ENCODE results near the gene GJD3. TPM values are rescaled to one million over a fixed set of nuclear protein-coding genes. Genes with fewer than 3 reads are reported as not detected.

Gene GJD3
- total RNA-seq, 1 experiment from 2014 or later, result not detected

DNA sequence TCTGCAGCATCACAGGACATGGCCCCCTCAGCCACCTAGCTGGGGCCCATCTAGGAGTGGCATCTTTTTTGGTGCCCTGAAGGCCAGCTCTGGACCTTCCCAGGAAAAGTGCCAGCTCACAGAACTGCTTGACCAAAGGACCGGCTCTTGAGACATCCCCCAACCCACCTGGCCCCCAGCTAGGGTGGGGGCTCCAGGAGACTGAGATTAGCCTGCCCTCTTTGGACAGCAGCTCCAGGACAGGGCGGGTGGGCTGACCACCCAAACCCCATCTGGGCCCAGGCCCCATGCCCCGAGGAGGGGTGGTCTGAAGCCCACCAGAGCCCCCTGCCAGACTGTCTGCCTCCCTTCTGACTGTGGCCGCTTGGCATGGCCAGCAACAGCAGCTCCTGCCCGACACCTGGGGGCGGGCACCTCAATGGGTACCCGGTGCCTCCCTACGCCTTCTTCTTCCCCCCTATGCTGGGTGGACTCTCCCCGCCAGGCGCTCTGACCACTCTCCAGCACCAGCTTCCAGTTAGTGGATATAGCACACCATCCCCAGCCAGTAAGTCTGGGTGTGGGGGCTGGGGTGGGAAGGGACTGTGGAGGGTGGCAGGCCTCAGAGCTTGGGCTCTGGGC is 33.6 kb downstream of the GJD3 start:
- no peak overlapping the region for H3K4me3 ChIP-seq
- no peak for DNase-seq
- no peak overlapping the region for H3K27ac ChIP-seq
- no peaks in the 10 kb centered on the region for H3K27me3 ChIP-seq
- peaks cover 14% of the 10 kb centered on the region for H3K36me3 ChIP-seq
- H3K9me3 ChIP-seq (replicated peaks), result no peaks in the 10 kb centered on the region
- H3K4me1 ChIP-seq, result peaks cover 42% of the 10 kb centered on the region

DNA sequence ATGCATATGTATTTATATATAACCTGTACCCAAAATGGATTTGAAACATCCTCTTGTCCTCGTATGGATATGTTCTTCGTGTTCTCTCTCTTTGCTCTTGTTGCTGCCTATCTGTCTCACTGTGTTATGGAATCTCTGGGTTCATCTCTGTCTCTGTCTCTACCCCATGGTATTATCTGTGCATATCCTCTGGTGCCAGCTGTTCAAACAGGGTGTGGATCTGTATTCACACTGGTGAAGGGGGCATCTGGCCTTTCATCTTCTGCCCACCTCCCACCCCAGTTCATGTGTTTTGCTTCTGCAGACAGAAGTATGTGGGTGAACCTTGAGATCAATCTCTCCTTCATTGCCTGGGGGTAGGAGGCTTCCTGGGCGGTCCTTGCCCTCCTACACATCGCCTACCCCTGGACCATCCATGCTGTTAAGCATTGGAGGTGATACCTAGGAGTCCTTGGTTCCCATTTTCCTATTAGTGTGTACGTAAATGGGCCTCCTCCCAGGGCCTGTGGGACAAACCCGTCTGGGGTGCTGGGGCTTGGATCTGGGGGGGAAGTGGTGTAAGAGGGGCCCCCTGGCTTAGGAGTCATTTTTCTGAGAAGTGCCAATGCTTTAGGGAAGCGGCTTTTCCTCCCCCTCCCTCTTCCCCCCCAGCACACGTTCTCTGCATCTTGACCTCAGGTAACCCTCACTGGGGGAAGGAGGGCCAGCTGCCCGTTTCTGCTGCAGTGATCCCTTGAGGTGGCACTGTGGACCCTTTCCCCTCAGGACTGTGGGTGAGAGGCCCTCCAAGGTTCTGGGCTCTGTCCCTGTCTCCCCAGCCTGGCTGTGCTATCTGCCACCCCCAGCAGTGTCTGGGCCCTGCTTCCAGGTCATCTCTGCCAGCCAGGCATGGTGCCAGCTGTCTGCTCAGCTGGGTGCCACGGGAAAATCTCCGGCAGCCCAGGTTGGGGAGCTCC is 34.4 kb downstream of the GJD3 start:
- DNase-seq, result no peak
- Histone ChIP-seq H3K27ac (no peak overlapping the region), H3K4me3 (no peak overlapping the region), H3K4me1 (peaks cover 46% of the 10 kb centered on the region), H3K27me3 (no peaks in the 10 kb centered on the region), H3K9me3 (replicated peaks) (no peaks in the 10 kb centered on the region), H3K36me3 (peaks cover 14% of the 10 kb centered on the region)

DNA sequence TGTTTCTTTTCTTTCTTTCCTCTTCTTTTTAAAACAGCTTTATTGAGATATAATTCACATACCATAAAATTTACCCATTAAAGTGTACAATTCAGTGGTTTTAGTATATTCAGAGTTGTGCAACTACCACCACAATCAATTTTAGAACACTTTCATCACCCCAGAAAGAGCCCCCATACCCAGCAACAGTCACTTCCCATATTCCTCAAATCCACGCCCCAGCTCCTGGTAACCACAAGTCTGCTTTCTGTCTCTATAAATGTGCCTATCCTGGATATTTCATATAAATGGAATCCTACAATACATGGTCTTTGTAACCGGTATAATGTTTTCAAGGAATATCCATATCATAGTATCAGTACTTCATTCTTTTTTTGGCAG is 36.2 kb downstream of the GJD3 start:
- DNase-seq, result no peak
- Histone ChIP-seq H3K36me3 (peaks cover 14% of the 10 kb centered on the region), H3K9me3 (replicated peaks) (no peaks in the 10 kb centered on the region), H3K4me3 (no peak overlapping the region), H3K27ac (no peak overlapping the region), H3K4me1 (peaks cover 37% of the 10 kb centered on the region), H3K27me3 (no peaks in the 10 kb centered on the region)

DNA sequence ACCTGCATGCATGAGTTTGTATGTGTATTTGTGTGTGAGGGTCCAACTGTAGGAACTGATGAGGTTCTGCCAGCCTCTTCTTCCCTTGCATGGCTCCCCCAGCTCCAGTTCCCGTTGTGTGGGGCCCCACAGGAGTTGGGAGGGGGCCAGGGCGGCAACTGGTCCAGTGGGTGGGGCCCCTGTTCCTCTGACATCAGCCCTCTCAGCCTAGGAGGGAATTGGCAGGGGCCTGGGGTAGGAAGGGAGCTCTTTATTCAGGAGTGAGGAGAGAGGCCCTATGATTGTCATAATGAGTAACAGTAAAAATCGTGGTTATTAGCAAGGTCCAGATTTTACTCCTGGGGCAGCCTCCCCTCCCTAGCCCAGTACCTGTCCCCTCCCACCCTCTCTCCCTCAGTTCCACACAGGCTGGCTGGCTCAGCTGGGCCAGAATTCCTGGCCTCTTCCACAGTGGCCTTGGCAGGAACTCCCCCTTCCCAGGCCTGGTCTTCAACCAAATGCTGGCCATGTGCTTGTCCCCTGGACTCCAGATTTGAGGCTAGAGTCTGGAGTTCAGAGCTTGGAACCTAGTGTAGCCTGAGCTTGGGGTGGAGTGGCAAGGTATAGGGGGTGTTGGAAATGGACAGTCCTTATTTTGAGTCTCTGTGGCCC is 36.7 kb downstream of the GJD3 start:
- Histone ChIP-seq H3K27me3 (no peaks in the 10 kb centered on the region), H3K36me3 (peaks cover 14% of the 10 kb centered on the region), H3K4me1 (peaks cover 43% of the 10 kb centered on the region), H3K9me3 (replicated peaks) (no peaks in the 10 kb centered on the region), H3K4me3 (no peak overlapping the region), H3K27ac (no peak overlapping the region)
- DNase-seq, result peak in 1 of 2 experiments; percentile 64

DNA sequence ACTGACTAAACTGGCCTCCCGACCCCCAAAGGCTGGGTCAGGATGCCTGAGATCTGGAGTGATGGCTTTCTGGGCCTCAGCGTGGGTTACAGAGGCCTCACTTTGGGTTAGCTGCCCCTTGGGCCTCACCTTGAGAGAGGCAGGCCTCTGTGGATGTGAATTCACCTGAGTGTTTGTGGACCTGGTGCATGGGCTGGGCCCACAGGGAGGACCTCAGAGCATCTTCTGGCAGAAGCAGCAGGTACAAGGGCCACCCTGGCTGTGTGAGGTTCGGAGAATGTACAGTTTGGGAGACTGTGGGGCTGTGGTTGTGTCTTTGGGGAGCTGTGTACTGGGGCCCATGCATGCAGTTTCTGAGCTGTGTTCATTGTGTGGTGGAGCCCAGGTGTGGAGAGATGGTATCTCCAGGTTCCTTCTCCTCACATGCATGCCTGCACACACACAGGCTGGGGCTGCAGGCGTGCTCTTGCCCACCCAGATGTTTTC is 37.2 kb downstream of the GJD3 start:
- no peak for DNase-seq
- no peaks in the 10 kb centered on the region for H3K27me3 ChIP-seq
- no peak overlapping the region for H3K27ac ChIP-seq
- H3K9me3 ChIP-seq (replicated peaks), result no peaks in the 10 kb centered on the region
- peaks cover 48% of the 10 kb centered on the region for H3K4me1 ChIP-seq
- H3K36me3 ChIP-seq, result peaks cover 11% of the 10 kb centered on the region
- H3K4me3 ChIP-seq, result no peak overlapping the region

DNA sequence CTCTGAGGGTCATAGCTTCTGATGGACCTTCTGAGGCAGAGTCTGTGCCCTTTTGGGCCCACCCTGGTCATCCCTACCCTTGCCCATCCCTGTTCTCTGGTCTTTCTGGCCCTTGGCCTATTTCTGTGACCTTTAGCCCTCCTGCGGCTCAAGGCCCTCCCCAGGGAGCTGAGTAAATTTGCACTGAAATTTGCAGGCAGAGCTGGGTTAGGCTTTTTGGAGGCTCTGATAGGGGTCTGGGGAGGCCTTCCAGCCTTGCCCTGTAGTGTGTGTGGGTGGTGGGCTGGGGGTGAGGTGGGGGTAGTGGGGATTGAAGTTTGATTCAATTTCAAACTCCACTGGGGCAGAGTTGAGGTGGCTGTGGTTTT is 37.7 kb downstream of the GJD3 start:
- H3K27ac ChIP-seq, result no peak overlapping the region
- H3K9me3 ChIP-seq (replicated peaks), result no peaks in the 10 kb centered on the region
- no peak for DNase-seq
- H3K36me3 ChIP-seq, result peaks cover 11% of the 10 kb centered on the region
- no peak overlapping the region for H3K4me3 ChIP-seq
- H3K4me1 ChIP-seq, result peaks cover 53% of the 10 kb centered on the region
- no peaks in the 10 kb centered on the region for H3K27me3 ChIP-seq

DNA sequence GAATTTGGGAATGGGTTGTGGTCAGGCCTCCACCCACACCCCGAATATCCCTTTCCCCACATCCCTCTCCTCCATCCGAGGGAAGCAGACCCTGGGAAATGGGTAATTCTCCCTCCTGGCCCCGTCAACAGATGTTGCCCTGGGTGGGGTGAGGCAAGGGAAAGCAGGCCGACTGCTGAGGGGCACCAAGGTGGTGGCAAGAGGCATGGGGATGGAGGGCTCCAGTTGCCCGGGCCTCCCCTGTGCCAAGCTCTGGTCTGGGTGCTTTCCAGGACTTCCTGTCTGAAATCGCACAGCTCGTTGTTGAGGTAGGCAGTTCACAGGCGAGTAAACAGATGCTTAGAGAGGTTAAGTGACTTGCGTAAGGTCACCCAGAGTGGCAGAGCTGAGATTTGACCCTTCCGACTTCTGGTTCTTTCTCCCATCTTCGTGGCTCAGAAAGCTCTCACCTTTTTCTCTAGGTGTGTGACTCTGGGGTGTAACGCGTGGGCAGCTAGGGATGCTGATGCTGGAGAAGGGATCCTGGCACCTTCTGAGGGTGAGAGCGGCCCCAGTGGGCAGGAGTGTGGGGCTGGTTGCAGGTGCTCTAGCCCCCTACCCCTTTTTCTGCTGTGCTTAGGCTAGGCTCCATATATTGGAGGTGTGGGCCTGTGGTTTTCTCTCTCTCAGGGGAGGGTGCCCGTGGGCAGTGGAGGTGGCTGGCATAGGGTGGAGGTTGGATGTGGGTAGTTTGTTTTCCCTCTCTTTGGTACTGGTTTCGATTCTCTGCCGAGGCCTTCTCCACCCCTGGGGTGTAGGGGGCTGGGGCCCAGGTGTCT is 38.3 kb downstream of the GJD3 start:
- peaks cover 59% of the 10 kb centered on the region for H3K4me1 ChIP-seq
- no peak overlapping the region for H3K27ac ChIP-seq
- no peak for DNase-seq

DNA sequence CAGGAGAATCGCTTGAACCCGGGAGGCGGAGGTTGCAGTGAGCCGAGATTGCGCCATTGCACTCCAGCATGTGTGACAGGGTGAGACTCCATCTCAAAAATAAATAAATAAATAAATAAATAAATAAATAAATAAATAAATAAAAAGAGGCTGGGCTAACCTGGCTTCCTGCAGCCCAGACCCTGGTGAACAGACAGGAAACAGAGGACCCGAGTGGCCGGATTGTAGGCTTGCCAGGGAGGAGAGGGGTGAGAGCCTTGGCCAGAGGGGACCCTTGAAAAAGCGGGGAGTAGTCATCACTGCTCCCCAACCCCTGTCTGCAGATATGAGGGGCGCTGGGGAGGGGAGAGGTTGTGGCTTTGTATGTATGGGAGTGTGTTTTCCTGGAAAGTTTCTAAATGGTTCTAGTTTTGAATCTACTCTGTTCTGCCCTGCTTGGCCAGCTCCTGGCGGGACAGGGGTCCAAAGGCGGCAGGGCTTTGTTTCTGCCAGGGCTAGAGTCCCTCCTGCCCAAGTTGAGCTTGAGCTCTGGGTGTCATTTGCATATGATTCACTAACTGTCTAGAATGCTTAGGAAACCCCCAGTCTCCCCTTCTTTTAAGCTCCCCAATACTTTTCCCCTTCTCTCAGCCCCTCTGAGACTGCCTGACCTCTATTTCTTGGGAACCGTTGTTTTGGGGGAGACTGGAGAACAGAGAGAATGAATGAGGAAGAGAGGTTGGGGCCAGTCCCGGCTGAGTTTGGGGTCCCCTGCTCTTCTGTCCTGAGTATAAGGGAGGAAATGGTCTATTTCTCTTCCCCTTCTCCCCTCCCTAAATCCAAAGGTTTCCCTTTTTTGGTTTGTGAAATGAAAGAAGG is 39.2 kb downstream of the GJD3 start:
- no peak for DNase-seq
- peaks cover 62% of the 10 kb centered on the region for H3K4me1 ChIP-seq
- no peak overlapping the region for H3K27ac ChIP-seq
- no peaks in the 10 kb centered on the region for H3K27me3 ChIP-seq
- 0 out of 2 replicates have a peak, but pooled peaks cover 2% of the 10 kb centered on the region for H3K36me3 ChIP-seq
- no peak overlapping the region for H3K4me3 ChIP-seq
- no peaks in the 10 kb centered on the region for H3K9me3 ChIP-seq (replicated peaks)

More for the DNA sequence above, 38.3 kb downstream of the GJD3 start:
- H3K9me3 ChIP-seq (replicated peaks), result no peaks in the 10 kb centered on the region
- no peaks in the 10 kb centered on the region for H3K27me3 ChIP-seq
- H3K36me3 ChIP-seq, result peaks cover 6% of the 10 kb centered on the region; the same call in 1 of the 2 replicates
- no peak overlapping the region for H3K4me3 ChIP-seq

DNA sequence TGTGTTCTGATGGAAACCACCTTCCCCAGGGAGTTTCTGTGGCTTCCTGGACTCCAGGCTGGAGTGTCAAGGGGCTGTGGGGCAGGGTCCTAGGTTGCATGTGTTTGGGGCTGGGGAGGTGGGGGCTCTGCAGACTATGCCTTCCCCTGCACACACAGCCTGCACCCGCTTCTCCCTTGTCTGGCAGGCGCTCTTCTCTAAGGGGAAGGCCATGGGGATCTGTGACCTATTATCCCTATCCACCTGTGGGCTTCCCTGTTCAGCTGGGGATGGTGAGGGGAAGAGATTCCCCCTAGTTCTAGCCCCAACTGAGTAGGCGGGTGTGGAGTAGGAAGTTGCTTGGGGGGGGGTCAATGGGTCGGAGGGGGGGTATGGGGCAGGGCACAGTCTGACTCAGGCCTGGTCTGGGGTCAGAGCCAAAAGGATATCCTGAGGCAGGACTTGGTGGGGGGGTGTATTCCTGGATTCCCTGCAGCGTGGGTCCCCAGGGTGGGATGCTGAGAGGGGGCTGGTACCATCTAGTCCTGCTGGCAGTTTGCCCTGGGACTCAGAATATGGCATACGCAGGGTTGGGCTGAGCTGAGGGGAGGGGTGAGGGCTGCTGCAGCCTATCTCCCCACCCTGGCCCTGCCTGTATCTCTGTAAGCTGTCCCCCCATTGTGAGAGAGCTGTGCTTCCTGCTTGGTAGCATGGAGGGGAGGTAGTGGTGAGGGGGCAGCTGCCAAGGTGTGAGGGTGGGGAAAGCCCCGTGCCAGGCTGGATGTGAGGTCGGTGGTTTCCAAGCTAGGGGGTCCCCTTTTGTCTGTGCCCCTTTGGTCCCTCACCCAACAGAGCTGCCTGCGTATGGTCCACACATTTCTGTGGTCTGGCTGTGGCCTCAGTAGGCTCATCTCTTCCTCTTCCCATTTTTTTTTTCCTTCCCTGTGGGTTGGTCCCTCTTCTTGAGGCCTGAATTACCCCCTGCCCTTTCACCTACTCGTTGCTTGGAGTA is 40.9 kb downstream of the GJD3 start:
- H3K4me3 ChIP-seq, result no peak overlapping the region

DNA sequence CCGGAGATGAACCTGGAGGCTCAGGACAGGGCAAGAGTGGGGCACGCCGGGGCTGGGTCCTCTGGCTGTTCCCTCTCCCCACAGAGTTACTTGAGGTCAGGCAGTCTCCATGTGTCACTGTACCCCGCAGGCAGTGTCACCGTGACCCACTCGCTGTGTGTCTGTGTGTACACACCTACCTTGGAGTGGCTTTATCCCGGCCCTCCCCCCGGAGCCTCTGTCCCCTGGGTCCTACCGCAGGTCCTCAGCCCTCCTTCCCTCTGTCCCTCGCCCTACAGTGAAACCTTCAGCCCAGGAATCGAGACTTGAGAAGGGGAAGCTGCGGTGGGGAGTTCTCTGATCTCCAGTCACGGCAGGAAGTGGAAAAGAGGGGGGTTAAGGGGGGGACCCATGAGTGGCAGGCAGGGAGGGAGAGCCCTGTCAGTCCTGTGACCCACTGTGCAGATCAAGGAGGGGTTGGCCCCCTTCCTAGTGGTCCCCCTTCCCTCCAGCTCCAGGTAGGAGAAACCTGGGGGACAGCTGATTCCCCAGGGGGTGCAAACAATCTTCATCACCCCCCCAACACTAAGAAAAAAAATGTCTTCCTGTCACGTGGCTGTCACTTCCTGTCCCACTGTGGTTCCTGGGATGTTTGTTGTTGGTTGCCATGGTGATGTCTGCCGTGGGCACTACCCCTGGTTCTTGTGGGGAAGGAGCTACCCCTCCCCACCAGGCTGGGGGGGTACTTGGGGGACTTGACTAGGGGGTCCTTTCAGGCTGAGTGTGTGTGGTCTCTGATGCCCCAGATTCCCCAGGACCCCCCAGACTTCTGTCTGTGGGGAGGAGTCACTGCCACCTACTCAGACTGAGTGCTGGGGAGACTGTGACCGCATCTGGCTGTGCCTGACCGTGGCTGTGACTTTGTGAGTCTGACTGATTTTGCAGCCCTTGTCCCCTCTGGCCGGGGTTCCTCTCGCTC is 41.9 kb downstream of the GJD3 start:
- Histone ChIP-seq H3K4me1 (peaks cover 55% of the 10 kb centered on the region), H3K36me3 (no peaks in the 10 kb centered on the region), H3K4me3 (peak overlapping the region; percentile 29), H3K27ac (peak overlapping the region; percentile 36; the same call in 1 of the 2 replicates), H3K9me3 (replicated peaks) (no peaks in the 10 kb centered on the region), H3K27me3 (no peaks in the 10 kb centered on the region)
- peak; percentile 74 to 75 for DNase-seq

More for the DNA sequence above, 40.9 kb downstream of the GJD3 start:
- Histone ChIP-seq H3K4me1 (peaks cover 60% of the 10 kb centered on the region), H3K27ac (peak overlapping the region; percentile 36; the same call in 1 of the 2 replicates), H3K9me3 (replicated peaks) (no peaks in the 10 kb centered on the region), H3K27me3 (no peaks in the 10 kb centered on the region), H3K36me3 (0 out of 2 replicates have a peak, but pooled peaks cover 2% of the 10 kb centered on the region)
- no peak for DNase-seq

DNA sequence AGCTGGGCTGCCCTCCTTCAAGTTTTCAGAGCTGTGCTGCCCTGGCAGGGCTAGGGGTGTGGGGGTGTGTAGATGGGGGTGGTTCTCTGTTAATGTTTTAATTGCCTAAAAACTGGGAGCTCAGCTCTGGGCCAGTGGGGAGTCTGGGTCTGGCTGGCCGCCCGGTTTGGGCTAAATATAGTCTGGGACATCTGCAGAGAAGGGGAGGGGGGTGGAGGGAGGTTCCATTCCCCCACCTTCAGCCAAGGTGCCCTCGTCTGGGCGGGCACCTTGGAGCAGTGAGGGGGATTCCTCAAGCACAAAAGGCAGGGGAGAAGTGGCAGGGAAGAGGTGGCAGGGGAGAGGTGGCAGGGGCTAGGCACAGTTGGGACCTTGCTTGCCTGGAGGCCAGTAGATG is 42.6 kb downstream of the GJD3 start:
- Histone ChIP-seq H3K36me3 (no peaks in the 10 kb centered on the region), H3K9me3 (replicated peaks) (no peaks in the 10 kb centered on the region), H3K4me1 (peaks cover 49% of the 10 kb centered on the region), H3K27ac (peak overlapping the region; percentile 36; the same call in 1 of the 2 replicates), H3K27me3 (no peaks in the 10 kb centered on the region), H3K4me3 (peak overlapping the region; percentile 29)
- peak in 1 of 2 experiments; percentile 49 for DNase-seq
